ENCODE measurements around the gene ANGPTL3.

Gene ANGPTL3

DNA sequence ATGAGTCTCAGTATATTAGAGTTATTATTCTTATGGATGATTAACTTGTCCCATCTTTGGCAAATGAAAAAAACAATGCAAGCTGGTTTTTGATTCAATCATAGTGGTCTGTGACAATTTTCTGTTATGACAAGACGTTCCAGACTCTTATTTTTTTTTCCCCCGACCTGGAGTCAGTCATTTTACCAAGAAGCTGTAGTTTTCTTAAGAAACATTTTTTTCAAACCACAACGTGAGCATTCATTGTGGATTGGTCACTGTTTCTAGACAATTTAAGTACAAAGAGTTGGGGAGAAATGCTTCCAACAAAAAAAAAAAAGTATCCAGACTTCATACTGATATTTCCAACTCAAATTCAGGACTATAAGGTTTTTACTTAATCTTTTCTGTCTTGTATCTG lies 8.0 kb upstream of the ANGPTL3 start:
- TF ChIP-seq, protein P1, sequence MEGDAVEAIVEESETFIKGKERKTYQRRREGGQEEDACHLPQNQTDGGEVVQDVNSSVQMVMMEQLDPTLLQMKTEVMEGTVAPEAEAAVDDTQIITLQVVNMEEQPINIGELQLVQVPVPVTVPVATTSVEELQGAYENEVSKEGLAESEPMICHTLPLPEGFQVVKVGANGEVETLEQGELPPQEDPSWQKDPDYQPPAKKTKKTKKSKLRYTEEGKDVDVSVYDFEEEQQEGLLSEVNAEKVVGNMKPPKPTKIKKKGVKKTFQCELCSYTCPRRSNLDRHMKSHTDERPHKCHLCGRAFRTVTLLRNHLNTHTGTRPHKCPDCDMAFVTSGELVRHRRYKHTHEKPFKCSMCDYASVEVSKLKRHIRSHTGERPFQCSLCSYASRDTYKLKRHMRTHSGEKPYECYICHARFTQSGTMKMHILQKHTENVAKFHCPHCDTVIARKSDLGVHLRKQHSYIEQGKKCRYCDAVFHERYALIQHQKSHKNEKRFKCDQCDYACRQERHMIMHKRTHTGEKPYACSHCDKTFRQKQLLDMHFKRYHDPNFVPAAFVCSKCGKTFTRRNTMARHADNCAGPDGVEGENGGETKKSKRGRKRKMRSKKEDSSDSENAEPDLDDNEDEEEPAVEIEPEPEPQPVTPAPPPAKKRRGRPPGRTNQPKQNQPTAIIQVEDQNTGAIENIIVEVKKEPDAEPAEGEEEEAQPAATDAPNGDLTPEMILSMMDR (IDR thresholded peaks at IDR 0.05), result no peak
- no peak for TF ChIP-seq ZFX (IDR thresholded peaks at IDR 0.05; ENCODE audit: borderline replicate concordance)
- no peak overlapping the region for H3K27ac ChIP-seq

DNA sequence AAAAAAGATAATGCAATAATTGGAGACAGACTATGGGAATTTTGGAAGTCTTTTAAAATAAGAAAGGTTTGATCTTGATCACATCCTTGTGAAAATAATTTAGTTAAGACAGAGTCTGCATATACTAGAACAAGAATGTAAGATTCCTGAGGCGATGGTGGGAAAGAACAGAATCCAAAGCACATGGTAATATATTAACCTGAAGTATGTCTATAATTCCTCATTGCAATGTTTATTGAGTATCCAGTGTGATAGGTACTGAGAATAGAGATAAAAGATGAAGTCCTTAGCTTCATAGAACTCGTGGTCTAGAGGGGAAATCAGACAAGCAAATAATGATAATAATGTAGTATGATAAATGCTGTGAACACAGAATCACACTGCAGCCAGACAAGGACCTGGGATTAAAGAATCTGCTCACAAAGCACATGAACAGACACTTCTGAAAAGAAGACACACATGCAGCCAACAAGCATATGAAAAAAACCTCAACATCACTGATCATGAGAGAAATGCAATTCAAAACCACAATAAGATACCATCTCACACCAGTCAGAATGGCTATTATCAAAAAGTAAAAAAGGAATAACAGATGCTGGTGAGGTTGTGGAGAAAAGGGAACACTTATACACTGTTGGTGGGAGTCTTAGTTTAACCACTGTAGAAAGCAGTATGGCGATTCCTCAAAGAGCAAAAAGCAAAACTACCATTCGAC lies 6.9 kb upstream of the ANGPTL3 start:
- no peak overlapping the region for H3K27ac ChIP-seq

DNA sequence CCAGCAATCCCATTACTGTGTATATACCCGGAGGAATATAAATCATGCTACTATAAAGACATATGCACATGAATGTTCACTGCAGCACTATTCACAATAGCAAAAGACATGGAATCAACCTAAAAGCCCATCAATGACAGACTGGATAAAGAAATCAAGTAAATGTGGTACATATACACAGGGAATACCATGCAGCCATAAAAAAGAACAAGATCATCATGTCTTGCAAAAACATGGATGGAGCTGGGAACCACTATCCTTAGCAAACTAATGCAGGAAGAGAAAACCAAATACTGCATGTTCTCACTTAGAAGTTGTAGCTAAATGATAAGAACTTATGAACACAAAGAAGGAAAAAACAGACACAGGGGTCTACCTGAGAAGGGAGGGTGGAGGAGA lies 6.4 kb upstream of the ANGPTL3 start:
- no peak overlapping the region for H3K27ac ChIP-seq
- TF ChIP-seq, protein P1 (IDR thresholded peaks at IDR 0.05), result no peak
- no peak for TF ChIP-seq ZFX (IDR thresholded peaks at IDR 0.05; ENCODE audit: borderline replicate concordance)

More for the DNA sequence above, 6.9 kb upstream of the ANGPTL3 start:
- no peak for TF ChIP-seq ZFX (IDR thresholded peaks at IDR 0.05; ENCODE audit: borderline replicate concordance)
- TF ChIP-seq, protein P1 (IDR thresholded peaks at IDR 0.05), result no peak

DNA sequence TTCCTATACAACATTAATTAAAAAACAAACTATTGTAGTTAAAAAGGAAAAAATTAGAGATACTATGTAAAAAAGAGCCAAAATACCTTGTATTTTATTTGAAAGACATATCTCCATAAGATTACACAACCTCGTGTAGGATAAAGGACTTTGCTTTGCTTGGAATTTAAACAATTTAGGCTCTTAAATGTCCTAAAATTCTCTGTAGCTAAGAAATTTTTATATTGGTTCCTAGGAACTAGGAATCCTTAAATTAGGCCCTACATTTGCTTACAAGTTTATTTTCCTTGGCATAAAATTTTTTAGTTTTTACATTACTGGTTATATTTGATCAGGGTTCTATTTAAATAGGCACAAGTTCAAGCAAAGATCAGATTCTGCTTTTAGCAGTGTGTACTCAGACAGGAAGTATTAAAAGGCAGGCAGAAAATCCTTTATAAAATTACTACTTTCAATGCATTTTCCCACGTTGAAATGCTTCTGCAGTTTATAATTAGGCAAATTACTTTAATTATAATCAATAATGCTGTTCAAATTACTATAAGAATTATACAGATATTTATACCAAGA lies 3.4 kb upstream of the ANGPTL3 start:
- TF ChIP-seq, protein P1 (IDR thresholded peaks at IDR 0.05), result no peak
- TF ChIP-seq ZFX (IDR thresholded peaks at IDR 0.05; ENCODE audit: borderline replicate concordance), result no peak
- no peak overlapping the region for H3K27ac ChIP-seq

DNA sequence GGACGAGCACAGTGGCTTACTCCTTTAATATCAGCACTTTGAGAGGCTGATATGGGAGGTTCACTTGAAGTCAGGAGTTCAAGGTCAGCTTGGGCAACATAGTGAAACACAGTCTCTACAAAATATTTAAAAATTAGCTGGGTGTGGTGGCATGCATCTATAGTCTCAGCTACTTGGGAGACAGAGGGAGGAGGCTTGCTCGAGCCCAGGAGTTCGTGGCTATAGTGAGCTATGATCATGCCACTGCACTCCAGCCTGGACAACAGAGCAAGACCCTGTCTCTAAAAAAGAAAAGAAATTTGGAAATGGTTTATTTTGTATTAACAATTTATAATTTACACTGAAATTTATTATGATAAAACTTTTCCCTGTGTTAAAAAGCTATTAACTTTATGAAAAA lies 1.7 kb upstream of the ANGPTL3 start:
- no peak overlapping the region for H3K27ac ChIP-seq
- TF ChIP-seq, protein P1 (IDR thresholded peaks at IDR 0.05), result no peak
- no peak for TF ChIP-seq ZFX (IDR thresholded peaks at IDR 0.05; ENCODE audit: borderline replicate concordance)

DNA sequence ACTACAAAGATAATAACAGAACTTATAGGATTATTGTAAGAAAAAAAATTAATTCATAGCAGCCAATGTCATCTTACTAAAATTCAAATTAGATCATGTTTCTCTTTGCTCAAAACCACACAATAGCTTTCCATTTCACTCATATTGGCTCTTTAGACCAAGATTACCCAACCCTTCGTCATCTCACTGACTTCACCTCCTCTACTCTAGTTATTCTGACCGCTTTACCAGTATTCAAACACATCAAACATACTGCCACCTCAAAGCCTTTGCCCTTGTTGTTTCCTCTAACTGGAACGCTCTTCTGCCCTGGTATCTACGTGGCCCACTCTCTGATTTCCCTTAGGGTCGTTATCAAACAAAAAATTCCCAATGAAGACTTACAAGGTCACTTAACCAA lies 1.7 kb downstream of the ANGPTL3 start:
- TF ChIP-seq ZFX (IDR thresholded peaks at IDR 0.05; ENCODE audit: borderline replicate concordance), result no peak
- TF ChIP-seq, protein P1 (IDR thresholded peaks at IDR 0.05), result no peak
- H3K27ac ChIP-seq, result peak overlapping the region; percentile 48

DNA sequence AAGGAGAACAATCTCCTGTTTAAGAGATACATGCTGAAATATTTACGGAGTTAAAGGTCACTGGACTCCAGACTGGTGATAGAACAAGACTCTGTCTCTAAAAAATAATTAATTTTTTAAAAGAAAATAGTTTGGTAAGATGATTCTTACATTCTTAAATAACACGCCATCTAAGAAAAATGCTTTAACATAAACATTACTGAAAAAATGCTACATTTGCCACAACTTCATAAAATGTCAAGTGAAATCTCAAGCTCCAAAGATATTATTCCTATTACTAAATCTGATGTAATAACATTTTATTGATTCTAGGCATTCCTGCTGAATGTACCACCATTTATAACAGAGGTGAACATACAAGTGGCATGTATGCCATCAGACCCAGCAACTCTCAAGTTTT lies 4.1 kb downstream of the ANGPTL3 start:
- H3K27ac ChIP-seq, result peak overlapping the region; percentile 48
- TF ChIP-seq, protein P1 (IDR thresholded peaks at IDR 0.05), result no peak
- TF ChIP-seq ZFX (IDR thresholded peaks at IDR 0.05; ENCODE audit: borderline replicate concordance), result no peak

Measured in 22Rv1 (cell line).